ENCODE measurements around the gene CCDC170. TPM values are rescaled to one million over a fixed set of nuclear protein-coding genes. Genes with fewer than 3 reads are reported as not detected.

The CCDC170 gene
- polyA plus RNA-seq, 1 donor = 5.3 TPM

DNA sequence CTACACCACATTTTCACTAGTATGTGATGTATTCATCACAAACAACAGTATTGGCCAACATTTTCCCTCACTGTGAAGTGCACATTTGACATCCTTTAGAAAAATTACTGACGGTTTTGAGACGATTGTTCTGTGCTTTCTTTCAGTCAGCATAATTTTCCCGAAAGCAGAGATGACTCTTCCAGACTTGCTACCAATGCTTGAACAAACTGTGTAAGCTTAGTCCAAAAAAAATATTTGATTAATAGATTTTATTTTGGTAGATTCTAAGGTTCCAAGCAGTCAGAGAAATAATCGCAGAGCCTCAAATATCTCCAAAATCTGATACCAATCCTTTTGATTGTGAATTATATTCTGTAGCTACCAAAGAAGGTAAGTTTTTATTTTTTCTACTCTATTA, 162.6 kb downstream of the CCDC170 start:
- no peak for DNase-seq

DNA sequence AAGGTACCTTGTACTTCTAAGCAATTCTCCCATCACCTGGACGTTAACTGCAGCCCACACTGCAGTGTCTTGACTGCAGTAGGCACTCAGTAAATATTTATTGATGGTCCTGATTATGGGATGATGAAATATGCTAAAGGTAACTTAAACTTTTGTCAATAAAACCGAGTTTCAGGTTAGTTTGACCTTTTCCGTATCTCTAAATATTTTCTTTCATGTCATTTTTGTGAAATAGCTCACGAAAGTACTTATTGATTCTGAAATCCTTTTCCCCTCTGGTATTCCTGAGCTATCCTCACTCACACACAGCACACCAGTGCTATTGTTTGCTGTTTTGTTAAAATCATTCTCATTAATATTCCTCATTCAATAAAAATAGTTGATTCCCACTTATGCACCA, 164.3 kb downstream of the CCDC170 start:
- no peak for DNase-seq

- no peak for DNase-seq
These were observed 165.4 kb downstream of the CCDC170 start for GRCh38 chr6:151659212-151659611.

DNA sequence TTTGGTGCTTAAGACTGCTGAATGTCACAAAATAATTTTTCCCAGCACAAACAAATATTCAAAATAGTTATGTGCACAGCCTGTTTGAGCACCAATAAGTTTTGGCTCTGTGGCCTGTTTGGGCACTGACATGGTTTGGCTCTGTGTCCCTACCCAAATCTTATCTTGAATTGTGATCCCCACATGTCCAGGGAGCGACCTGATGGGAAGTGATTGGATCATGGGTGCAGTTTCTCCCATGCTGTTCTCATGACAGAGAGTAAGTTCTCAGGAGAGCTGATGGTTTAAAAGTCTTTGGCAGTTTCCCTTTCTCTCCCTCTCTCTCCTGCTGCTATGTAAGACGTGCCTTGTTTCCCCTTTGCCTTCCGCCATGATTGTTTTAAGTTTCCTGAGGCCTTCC, 167.7 kb downstream of the CCDC170 start:
- no peak for DNase-seq

DNA sequence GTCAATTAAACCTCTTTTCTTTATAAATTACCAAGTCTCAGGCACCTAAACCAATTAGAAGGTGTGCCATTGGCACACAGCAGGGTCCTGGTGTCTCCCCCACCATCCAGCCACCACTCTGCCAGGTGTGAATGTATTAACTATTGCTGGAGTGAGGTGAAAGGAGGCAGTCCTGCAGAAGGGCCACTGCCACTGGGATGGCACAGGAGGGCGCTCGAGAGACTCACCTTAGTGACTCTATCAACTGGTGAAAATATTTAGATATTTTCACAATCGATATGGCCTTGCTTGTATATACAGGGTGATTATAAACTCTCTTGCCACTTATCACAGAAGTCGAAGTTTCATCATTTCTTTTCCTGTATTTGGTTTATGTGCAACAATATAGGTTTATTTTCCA, 168.1 kb downstream of the CCDC170 start:
- no peak for DNase-seq

- DNase-seq = no peak
These were observed 169.7 kb downstream of the CCDC170 start for GRCh38 chr6:151663559-151663958.

DNA sequence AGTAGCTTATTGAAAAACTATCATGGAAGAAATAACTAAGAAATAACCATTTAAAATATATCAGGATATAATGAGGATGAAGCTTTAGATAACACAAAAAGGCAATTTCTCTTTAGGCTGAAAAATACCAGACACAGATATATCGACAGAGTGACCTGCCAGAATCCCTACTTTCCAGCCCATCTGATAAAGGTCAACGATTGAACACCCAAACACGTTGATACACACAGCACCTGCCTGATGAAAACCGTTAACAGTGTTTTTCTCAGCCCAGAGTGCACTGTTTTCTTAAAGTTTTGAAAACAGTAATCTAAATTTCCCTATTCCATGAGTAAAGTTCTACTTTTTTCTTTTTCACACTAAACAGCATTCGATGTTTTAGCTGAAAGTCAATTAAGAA, 170.6 kb downstream of the CCDC170 start:
- DNase-seq = no peak

- no peak for DNase-seq
These were observed 171.5 kb downstream of the CCDC170 start for GRCh38 chr6:151665329-151665728.

GRCh38 chr6:151666526-151666925, 172.7 kb downstream of the CCDC170 start:
- no peak for DNase-seq

- DNase-seq = no peak
These were observed 175.4 kb downstream of the CCDC170 start for GRCh38 chr6:151669208-151669560.

DNA sequence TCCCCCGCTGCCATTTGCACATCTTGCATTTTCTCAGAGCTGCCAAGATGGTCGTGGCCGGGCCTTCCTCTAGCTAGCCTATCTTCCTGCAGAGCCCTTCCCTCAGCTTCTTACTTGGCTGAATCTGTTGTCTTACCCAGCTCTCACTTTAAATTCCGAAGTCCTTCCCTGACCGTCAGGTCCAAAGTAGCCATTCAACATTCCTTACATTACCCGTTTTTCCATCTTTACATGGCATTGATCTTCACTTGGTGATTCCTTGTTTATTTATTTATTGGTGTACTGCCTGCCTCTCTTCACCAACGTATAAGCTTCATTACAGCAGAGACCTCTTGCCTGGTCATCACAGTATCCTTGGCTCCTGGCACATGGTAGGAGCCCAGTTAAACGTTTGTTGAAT, 176.3 kb downstream of the CCDC170 start:
- no peak for DNase-seq

Other genes starting within 250 kb of the CCDC170 start
- 16.5 TPM for gene ZBTB2, start 102.5 kb upstream of the CCDC170 start, polyA plus RNA-seq (ENCODE audit: insufficient read length)
- gene RMND1, start 41.9 kb upstream of the CCDC170 start, polyA plus RNA-seq (ENCODE audit: insufficient read length) = 57.5 TPM